Measurements from ENCODE around the gene GPR15LG.

Gene GPR15LG

GRCh38 chr10:84230359-84230758 lies 56.8 kb downstream of the GPR15LG start:
- FAIRE-seq (no peak), DNase-seq (ENCODE audit: insufficient read length, low spot score) (no peak)
- no peak for TF ChIP-seq CTCF (IDR thresholded peaks at IDR 0.05; ENCODE audit: insufficient read depth, missing control alignments)

- DNase-seq (ENCODE audit: insufficient read length, low spot score) (no peak), FAIRE-seq (no peak)
- TF ChIP-seq CTCF (IDR thresholded peaks at IDR 0.05; ENCODE audit: insufficient read depth, missing control alignments): no peak
These were observed 58.8 kb downstream of the GPR15LG start for GRCh38 chr10:84232376-84232775.

- no peak for TF ChIP-seq CTCF (IDR thresholded peaks at IDR 0.05; ENCODE audit: insufficient read depth, missing control alignments)
- DNase-seq (ENCODE audit: insufficient read length, low spot score) (no peak), FAIRE-seq (no peak)
These were observed 60.3 kb downstream of the GPR15LG start for GRCh38 chr10:84233940-84234339.

GRCh38 chr10:84234479-84234878 lies 60.9 kb downstream of the GPR15LG start:
- DNase-seq (ENCODE audit: insufficient read length, low spot score): no peak
- no peak for FAIRE-seq
- no peak for TF ChIP-seq CTCF (IDR thresholded peaks at IDR 0.05; ENCODE audit: insufficient read depth, missing control alignments)

All from D721Med (cell line).